Measurements from ENCODE around the gene ABCC5.
A peak's percentile ranks its signal among the peaks of the same experiment; 100 is the strongest.
"Not testable (repeated sequence)": the region's sequence is repeated elsewhere in the genome, so short reads cannot be mapped to it uniquely, and the experiment has no call there.

Gene ABCC5

GRCh38 chr3:184016169-184016570 lies 1.5 kb downstream of the ABCC5 start:
- peak overlapping the region; percentile 46 for H3K9ac ChIP-seq (ENCODE audit: insufficient read length, low read depth)
- H3K4me3 ChIP-seq (ENCODE audit: insufficient read length, low read depth), result peak overlapping the region; percentile 2
- H3K27me3 ChIP-seq (ENCODE audit: insufficient read depth, insufficient read length), result no peaks in the 10 kb centered on the region
- no peak for DNase-seq (ENCODE audit: low read depth, low spot score)
- peaks cover 42% of the 10 kb centered on the region for H3K36me3 ChIP-seq (ENCODE audit: insufficient read depth, insufficient read length, low read length)
- TF ChIP-seq ZNF274 (IDR thresholded peaks at IDR 0.05; ENCODE audit: low read depth, low read length), result no peak
- no peak for TF ChIP-seq SUZ12 (IDR thresholded peaks at IDR 0.05; ENCODE audit: extremely low read depth, insufficient read depth, insufficient read length)
- no peak for TF ChIP-seq YY1 (IDR thresholded peaks at IDR 0.05; ENCODE audit: insufficient read depth, insufficient read length)
- H3K4me1 ChIP-seq (ENCODE audit: insufficient read depth, insufficient read length), result peaks cover 7% of the 10 kb centered on the region
- no peaks in the 10 kb centered on the region for H3K9me3 ChIP-seq (ENCODE audit: insufficient read depth, low read length)

GRCh38 chr3:184015381-184016019 lies 2.2 kb downstream of the ABCC5 start:
- TF ChIP-seq SUZ12 (IDR thresholded peaks at IDR 0.05; ENCODE audit: extremely low read depth, insufficient read depth, insufficient read length) (no peak), YY1 (IDR thresholded peaks at IDR 0.05; ENCODE audit: insufficient read depth, insufficient read length) (no peak), ZNF274 (IDR thresholded peaks at IDR 0.05; ENCODE audit: low read depth, low read length) (no peak)
- no peaks in the 10 kb centered on the region for H3K9me3 ChIP-seq (ENCODE audit: insufficient read depth, low read length)
- peaks cover 7% of the 10 kb centered on the region for H3K4me1 ChIP-seq (ENCODE audit: insufficient read depth, insufficient read length)
- H3K27me3 ChIP-seq (ENCODE audit: insufficient read depth, insufficient read length), result no peaks in the 10 kb centered on the region
- H3K4me3 ChIP-seq (ENCODE audit: insufficient read length, low read depth), result peak overlapping the region; percentile 2
- peak overlapping the region; percentile 32 for H3K9ac ChIP-seq (ENCODE audit: insufficient read length, low read depth)
- DNase-seq (ENCODE audit: low read depth, low spot score), result no peak
- peaks cover 47% of the 10 kb centered on the region for H3K36me3 ChIP-seq (ENCODE audit: insufficient read depth, insufficient read length, low read length)

GRCh38 chr3:184011937-184012889 lies 5.5 kb downstream of the ABCC5 start:
- Histone ChIP-seq H3K27me3 (ENCODE audit: insufficient read depth, insufficient read length) (no peaks in the 10 kb centered on the region), H3K4me1 (ENCODE audit: insufficient read depth, insufficient read length) (peaks cover 7% of the 10 kb centered on the region), H3K9me3 (ENCODE audit: insufficient read depth, low read length) (no peaks in the 10 kb centered on the region), H3K9ac (ENCODE audit: insufficient read length, low read depth) (no peak overlapping the region), H3K36me3 (ENCODE audit: insufficient read depth, insufficient read length, low read length) (peaks cover 73% of the 10 kb centered on the region), H3K4me3 (ENCODE audit: insufficient read length, low read depth) (no peak overlapping the region)
- no peak for DNase-seq (ENCODE audit: low read depth, low spot score)
- TF ChIP-seq SUZ12 (IDR thresholded peaks at IDR 0.05; ENCODE audit: extremely low read depth, insufficient read depth, insufficient read length), result no peak
- TF ChIP-seq ZNF274 (IDR thresholded peaks at IDR 0.05; ENCODE audit: low read depth, low read length), result no peak
- TF ChIP-seq YY1 (IDR thresholded peaks at IDR 0.05; ENCODE audit: insufficient read depth, insufficient read length), result no peak

- peaks cover 64% of the 10 kb centered on the region for H3K36me3 ChIP-seq (ENCODE audit: insufficient read depth, insufficient read length, low read length)
- no peak for TF ChIP-seq YY1 (IDR thresholded peaks at IDR 0.05; ENCODE audit: insufficient read depth, insufficient read length)
- no peaks in the 10 kb centered on the region for H3K9me3 ChIP-seq (ENCODE audit: insufficient read depth, low read length)
- no peak for DNase-seq (ENCODE audit: low read depth, low spot score)
- H3K4me3 ChIP-seq (ENCODE audit: insufficient read length, low read depth), result no peak overlapping the region
- no peaks in the 10 kb centered on the region for H3K27me3 ChIP-seq (ENCODE audit: insufficient read depth, insufficient read length)
- peaks cover 3% of the 10 kb centered on the region for H3K4me1 ChIP-seq (ENCODE audit: insufficient read depth, insufficient read length)
- no peak overlapping the region for H3K9ac ChIP-seq (ENCODE audit: insufficient read length, low read depth)
Measured at GRCh38 chr3:184011230-184011876, 6.3 kb downstream of the ABCC5 start.

GRCh38 chr3:184008161-184008560 lies 9.5 kb downstream of the ABCC5 start:
- H3K9me3 ChIP-seq (ENCODE audit: insufficient read depth, low read length), result no peaks in the 10 kb centered on the region
- no peaks in the 10 kb centered on the region for H3K4me1 ChIP-seq (ENCODE audit: insufficient read depth, insufficient read length)
- no peak overlapping the region for H3K4me3 ChIP-seq (ENCODE audit: insufficient read length, low read depth)
- TF ChIP-seq YY1 (IDR thresholded peaks at IDR 0.05; ENCODE audit: insufficient read depth, insufficient read length), result no peak
- no peak for TF ChIP-seq SUZ12 (IDR thresholded peaks at IDR 0.05; ENCODE audit: extremely low read depth, insufficient read depth, insufficient read length)
- no peak for TF ChIP-seq ZNF274 (IDR thresholded peaks at IDR 0.05; ENCODE audit: low read depth, low read length)
- H3K9ac ChIP-seq (ENCODE audit: insufficient read length, low read depth), result no peak overlapping the region
- no peaks in the 10 kb centered on the region for H3K27me3 ChIP-seq (ENCODE audit: insufficient read depth, insufficient read length)
- H3K36me3 ChIP-seq (ENCODE audit: insufficient read depth, insufficient read length, low read length), result peaks cover 65% of the 10 kb centered on the region
- DNase-seq (ENCODE audit: low read depth, low spot score), result no peak

- not testable (repeated sequence) for DNase-seq (ENCODE audit: low read depth, low spot score); H3K9me3 ChIP-seq (ENCODE audit: insufficient read depth, low read length); H3K27me3 ChIP-seq (ENCODE audit: insufficient read depth, insufficient read length); H3K4me1 ChIP-seq (ENCODE audit: insufficient read depth, insufficient read length); H3K9ac ChIP-seq (ENCODE audit: insufficient read length, low read depth); H3K4me3 ChIP-seq (ENCODE audit: insufficient read length, low read depth)
- peaks cover 67% of the 10 kb centered on the region for H3K36me3 ChIP-seq (ENCODE audit: insufficient read depth, insufficient read length, low read length)
Measured at GRCh38 chr3:184007143-184007813, 10.4 kb downstream of the ABCC5 start.

All from NT2/D1 (cell line).